ENCODE data around the gene UST.
A peak's percentile ranks its signal among the peaks of the same experiment; 100 is the strongest.
"Not testable (repeated sequence)": the region's sequence is repeated elsewhere in the genome, so short reads cannot be mapped to it uniquely, and the experiment has no call there.

The UST gene

GRCh38 chr6:148951662-148952061 lies 204.8 kb downstream of the UST start:
- DNase-seq (ENCODE audit: low spot score), result no peak

- DNase-seq (ENCODE audit: low spot score), result no peak
These were observed 205.6 kb downstream of the UST start for GRCh38 chr6:148952147-148953035.

- no peak for DNase-seq (ENCODE audit: low spot score)
These were observed 207.6 kb downstream of the UST start for GRCh38 chr6:148954461-148954860.

- no peak for DNase-seq (ENCODE audit: low spot score)
These were observed 208.1 kb downstream of the UST start for GRCh38 chr6:148954934-148955333.

GRCh38 chr6:148955441-148955840 lies 208.6 kb downstream of the UST start:
- DNase-seq (ENCODE audit: low spot score), result no peak

GRCh38 chr6:148956163-148956562 lies 209.3 kb downstream of the UST start:
- not testable (repeated sequence) for DNase-seq (ENCODE audit: low spot score)

- DNase-seq (ENCODE audit: low spot score), result no peak
These were observed 210.9 kb downstream of the UST start for GRCh38 chr6:148957752-148958151.

GRCh38 chr6:148959008-148959407 lies 212.2 kb downstream of the UST start:
- no peak for DNase-seq (ENCODE audit: low spot score)

- DNase-seq (ENCODE audit: low spot score), result no peak
These were observed 212.7 kb downstream of the UST start for GRCh38 chr6:148959501-148959900.

GRCh38 chr6:148962854-148963515 lies 216.2 kb downstream of the UST start:
- DNase-seq (ENCODE audit: low spot score), result no peak

GRCh38 chr6:148963738-148964137 lies 216.9 kb downstream of the UST start:
- no peak for DNase-seq (ENCODE audit: low spot score)

GRCh38 chr6:148964467-148964866 lies 217.6 kb downstream of the UST start:
- DNase-seq (ENCODE audit: low spot score), result no peak

- no peak for DNase-seq (ENCODE audit: low spot score)
These were observed 218.5 kb downstream of the UST start for GRCh38 chr6:148965287-148965686.

- DNase-seq (ENCODE audit: low spot score), result no peak
These were observed 220.2 kb downstream of the UST start for GRCh38 chr6:148967011-148967520.

- no peak for DNase-seq (ENCODE audit: low spot score)
These were observed 220.7 kb downstream of the UST start for GRCh38 chr6:148967541-148967956.

- no peak for DNase-seq (ENCODE audit: low spot score)
These were observed 222.2 kb downstream of the UST start for GRCh38 chr6:148968771-148969602.

GRCh38 chr6:148969603-148970061 lies 222.8 kb downstream of the UST start:
- no peak for DNase-seq (ENCODE audit: low spot score)

- DNase-seq (ENCODE audit: low spot score), result no peak
These were observed 224.4 kb downstream of the UST start for GRCh38 chr6:148971031-148971927.

- peak; percentile 69 for DNase-seq (ENCODE audit: low spot score)
These were observed 225.7 kb downstream of the UST start for GRCh38 chr6:148972481-148972880.

- DNase-seq (ENCODE audit: low spot score), result no peak
These were observed 226.8 kb downstream of the UST start for GRCh38 chr6:148973538-148974208.

All from germinal center (tissue), 1 donor.